ENCODE results near the gene RHOBTB3. TPM values are rescaled to one million over a fixed set of nuclear protein-coding genes. Genes with fewer than 3 reads are reported as not detected.

The RHOBTB3 gene
- total RNA-seq, 2 experiments from 2014 or later = 0.35 to 0.55 TPM

GRCh38 chr5:95773335-95774059 is 42.4 kb downstream of the RHOBTB3 start:
- H3K27ac Mint-ChIP-seq = no peak overlapping the region

GRCh38 chr5:95777441-95777840 is 46.3 kb downstream of the RHOBTB3 start:
- CTCF ChIA-PET = interaction anchor here (0.8 to 1.0 kb wide), 2 partner anchors 53 to 71 kb away, joined by 3 to 5 read pairs; no protein-coding TSS in a partner anchor

More at GRCh38 chr5:95773335-95774059, 42.4 kb downstream of the RHOBTB3 start:
- CTCF ChIA-PET = interaction anchor here (0.5 to 1.5 kb wide), 2 partner anchors 8 to 1028 kb away, joined by 3 to 4 read pairs; no protein-coding TSS in a partner anchor
- peaks cover 11% of the 10 kb centered on the region for H3K27me3 Mint-ChIP-seq
- no peak overlapping the region for H3K4me3 Mint-ChIP-seq
- H3K36me3 Mint-ChIP-seq = no peaks in the 10 kb centered on the region
- peaks cover 6% of the 10 kb centered on the region for H3K4me1 Mint-ChIP-seq
- no peaks in the 10 kb centered on the region for H3K9me3 Mint-ChIP-seq (ENCODE audit: low read depth)
- DNase-seq (no peak), ATAC-seq (no peak)

DNA sequence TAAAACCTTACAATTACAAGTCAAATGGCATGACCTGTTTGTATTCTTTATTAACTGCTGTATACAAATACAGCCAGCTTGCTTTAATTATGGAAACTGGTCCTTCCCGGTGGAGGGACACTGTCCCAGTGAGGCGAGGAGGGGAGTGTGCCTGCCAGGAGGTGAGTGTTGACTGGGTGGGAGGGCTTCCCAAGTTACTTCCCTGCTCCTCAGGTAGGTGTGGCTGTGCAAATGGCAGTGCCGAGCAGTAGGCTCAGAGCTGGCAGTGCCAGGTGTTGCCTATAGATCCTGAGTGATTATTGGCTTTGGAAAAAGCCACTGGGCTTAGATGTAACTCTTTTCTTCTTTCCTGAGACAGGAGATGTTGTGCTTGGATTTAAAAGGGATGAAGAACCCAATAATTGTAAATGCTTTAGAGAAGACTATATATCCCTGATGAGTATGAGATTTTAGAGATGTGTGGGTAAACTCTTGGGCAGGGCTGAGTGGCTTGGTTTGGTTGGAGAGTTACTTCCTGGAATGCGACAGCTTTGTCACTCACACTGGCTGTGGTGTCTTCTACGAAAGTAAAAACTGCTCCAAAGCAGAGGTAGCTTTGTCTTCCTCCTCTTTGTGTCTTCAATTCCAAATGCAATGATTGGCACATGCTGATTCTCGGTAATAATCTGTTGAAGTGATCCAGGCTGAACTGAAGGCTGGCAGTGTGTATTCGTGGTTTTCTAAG is 47.7 kb downstream of the RHOBTB3 start:
- no peak for DNase-seq
- H3K27ac Mint-ChIP-seq = peak overlapping the region; percentile 3
- no peaks in the 10 kb centered on the region for H3K36me3 Mint-ChIP-seq
- no peaks in the 10 kb centered on the region for H3K27me3 Mint-ChIP-seq
- H3K4me3 Mint-ChIP-seq = no peak overlapping the region
- no peaks in the 10 kb centered on the region for H3K9me3 Mint-ChIP-seq (ENCODE audit: low read depth)
- no peak for ATAC-seq
- CTCF ChIA-PET = interaction anchor here (0.8 to 4.6 kb wide), 11 partner anchors 9 to 132 kb away, joined by 3 to 42 read pairs (median 4); partner anchors contain the start of genes GLRX and RFESD
- H3K4me1 Mint-ChIP-seq = peaks cover 23% of the 10 kb centered on the region

More at GRCh38 chr5:95777441-95777840, 46.3 kb downstream of the RHOBTB3 start:
- H3K9me3 Mint-ChIP-seq (ENCODE audit: low read depth) = no peaks in the 10 kb centered on the region
- no peak overlapping the region for H3K27ac Mint-ChIP-seq
- H3K36me3 Mint-ChIP-seq = no peaks in the 10 kb centered on the region
- ATAC-seq (no peak), DNase-seq (no peak)
- no peaks in the 10 kb centered on the region for H3K27me3 Mint-ChIP-seq
- peaks cover 28% of the 10 kb centered on the region for H3K4me1 Mint-ChIP-seq
- no peak overlapping the region for H3K4me3 Mint-ChIP-seq

GRCh38 chr5:95779611-95780010 is 48.5 kb downstream of the RHOBTB3 start:
- Mint-ChIP-seq H3K9me3 (ENCODE audit: low read depth) (no peaks in the 10 kb centered on the region), H3K27ac (peak overlapping the region; percentile 3)

DNA sequence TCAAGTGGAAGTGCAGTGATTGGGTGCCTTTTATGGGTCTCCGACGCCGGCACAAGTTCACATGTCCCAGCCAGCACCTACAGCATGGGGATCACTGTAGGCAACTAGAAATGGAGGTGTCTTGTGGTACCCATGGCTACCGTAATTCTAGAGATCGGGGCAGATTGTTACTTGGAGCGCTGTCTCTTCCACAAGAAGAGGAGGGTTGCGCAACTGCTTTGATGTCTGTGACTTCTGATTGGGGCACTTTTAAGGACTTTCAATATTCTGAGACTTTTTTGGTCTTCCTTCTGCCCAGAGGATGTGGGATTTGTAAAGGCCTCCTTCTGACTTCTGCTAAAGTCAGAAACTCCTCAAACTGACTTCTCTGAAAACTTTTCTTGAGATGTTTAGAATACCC is 49.5 kb downstream of the RHOBTB3 start:
- Mint-ChIP-seq H3K4me3 (no peak overlapping the region), H3K27ac (no peak overlapping the region), H3K36me3 (no peaks in the 10 kb centered on the region), H3K9me3 (ENCODE audit: low read depth) (no peaks in the 10 kb centered on the region), H3K4me1 (peaks cover 22% of the 10 kb centered on the region), H3K27me3 (no peaks in the 10 kb centered on the region)
- CTCF ChIA-PET = interaction anchor here (0.8 to 7.1 kb wide), 50 partner anchors 8 to 881 kb away, joined by 3 to 353 read pairs (median 6); partner anchors contain the start of genes GLRX and RFESD
- no peak for ATAC-seq
- no peak for DNase-seq

More at GRCh38 chr5:95779611-95780010, 48.5 kb downstream of the RHOBTB3 start:
- H3K4me1 Mint-ChIP-seq = peaks cover 22% of the 10 kb centered on the region
- CTCF ChIA-PET = interaction anchor here (1.1 to 4.6 kb wide), 7 partner anchors 10 to 133 kb away, joined by 3 to 42 read pairs (median 8); partner anchors contain the start of genes GLRX and RFESD
- H3K27me3 Mint-ChIP-seq = no peaks in the 10 kb centered on the region
- DNase-seq (no peak), ATAC-seq (no peak)
- no peak overlapping the region for H3K4me3 Mint-ChIP-seq
- H3K36me3 Mint-ChIP-seq = no peaks in the 10 kb centered on the region

DNA sequence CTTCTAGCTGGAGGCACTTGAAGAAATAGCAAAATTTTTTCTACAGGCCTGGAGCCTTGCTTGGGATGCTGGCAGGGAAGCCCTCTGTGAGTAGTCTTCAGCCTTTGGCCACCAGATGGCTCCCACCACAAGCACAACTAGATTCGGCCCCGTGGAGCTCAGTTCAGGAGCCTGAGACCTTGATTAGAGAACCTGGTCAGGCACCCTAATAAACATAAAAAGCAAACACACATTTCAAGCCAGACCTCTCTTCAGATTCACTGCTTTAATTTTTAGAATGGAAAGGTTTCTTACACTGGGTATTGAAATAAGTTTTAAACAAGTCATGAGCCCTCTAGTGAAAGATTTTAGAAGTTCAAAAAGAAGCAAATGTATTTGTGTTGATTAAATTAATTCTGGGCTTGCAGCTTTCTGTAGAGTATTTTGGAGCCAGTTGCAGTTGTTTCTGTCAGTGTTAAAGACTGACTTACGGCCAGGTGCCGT is 50.0 kb downstream of the RHOBTB3 start:
- no peaks in the 10 kb centered on the region for H3K27me3 Mint-ChIP-seq
- peak overlapping the region; percentile 14 for H3K27ac Mint-ChIP-seq
- DNase-seq (peak; percentile 82), ATAC-seq (peak; percentile 97)
- CTCF ChIA-PET = interaction anchor here (0.6 to 7.1 kb wide), 58 partner anchors 8 to 880 kb away, joined by 3 to 353 read pairs (median 6); partner anchors contain the start of genes ARSK, GLRX, RFESD and SKIC3
- H3K36me3 Mint-ChIP-seq = no peaks in the 10 kb centered on the region
- H3K4me1 Mint-ChIP-seq = peaks cover 22% of the 10 kb centered on the region
- no peak overlapping the region for H3K4me3 Mint-ChIP-seq
- H3K9me3 Mint-ChIP-seq (ENCODE audit: low read depth) = no peaks in the 10 kb centered on the region

DNA sequence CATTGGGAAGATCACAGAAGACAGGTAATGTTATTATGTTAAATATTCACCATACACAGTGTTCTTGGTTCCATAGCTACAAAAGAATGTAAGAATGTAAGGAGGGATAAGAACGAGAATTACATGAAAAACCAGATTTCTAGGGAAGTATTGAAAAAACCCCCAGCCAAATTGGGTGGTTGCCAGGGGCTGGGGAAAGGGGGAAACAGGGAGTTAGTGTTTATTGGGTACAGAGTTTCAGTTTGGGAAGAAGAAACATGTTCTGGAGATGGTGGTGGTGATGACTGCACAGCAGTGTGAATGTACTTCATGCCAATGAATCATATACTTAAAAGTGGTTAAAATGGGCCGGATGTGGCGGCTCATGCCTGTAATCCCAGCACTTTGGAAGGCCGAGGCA is 51.0 kb downstream of the RHOBTB3 start:
- no peak overlapping the region for H3K4me3 Mint-ChIP-seq
- no peaks in the 10 kb centered on the region for H3K9me3 Mint-ChIP-seq (ENCODE audit: low read depth)
- H3K27me3 Mint-ChIP-seq = no peaks in the 10 kb centered on the region
- peaks cover 22% of the 10 kb centered on the region for H3K4me1 Mint-ChIP-seq
- no peak for DNase-seq
- H3K27ac Mint-ChIP-seq = no peak overlapping the region
- ATAC-seq = no peak
- no peaks in the 10 kb centered on the region for H3K36me3 Mint-ChIP-seq
- CTCF ChIA-PET = interaction anchor here (1.1 to 7.1 kb wide), 33 partner anchors 9 to 554 kb away, joined by 3 to 353 read pairs (median 10); partner anchors contain the start of genes ARSK, GLRX, RFESD and SKIC3

DNA sequence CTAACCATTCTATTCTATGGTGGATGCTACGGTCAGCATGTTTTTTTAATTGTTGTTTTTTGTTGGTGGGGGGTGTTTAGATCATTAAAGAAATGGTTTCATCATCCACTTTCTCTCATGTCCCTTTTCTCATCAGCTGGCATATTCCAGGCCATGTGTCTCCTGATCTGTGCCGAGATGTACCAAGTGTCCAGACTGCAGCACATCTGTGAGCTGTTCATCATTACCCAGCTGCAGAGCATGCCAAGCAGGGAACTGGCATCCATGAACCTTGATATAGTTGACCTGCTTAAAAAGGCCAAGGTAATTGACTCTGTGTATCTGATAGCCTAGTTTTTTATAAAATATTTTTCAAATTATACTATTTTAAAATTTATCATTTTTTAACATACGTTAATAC is 52.5 kb downstream of the RHOBTB3 start:
- DNase-seq (no peak), ATAC-seq (no peak)
- no peaks in the 10 kb centered on the region for H3K9me3 Mint-ChIP-seq (ENCODE audit: low read depth)
- H3K4me1 Mint-ChIP-seq = peaks cover 22% of the 10 kb centered on the region
- H3K27ac Mint-ChIP-seq = no peak overlapping the region
- CTCF ChIA-PET = interaction anchor here (0.6 to 7.1 kb wide), 4 partner anchors 13 to 119 kb away, joined by 3 to 353 read pairs (median 5); no protein-coding TSS in a partner anchor
- H3K27me3 Mint-ChIP-seq = no peaks in the 10 kb centered on the region
- H3K4me3 Mint-ChIP-seq = no peak overlapping the region
- no peaks in the 10 kb centered on the region for H3K36me3 Mint-ChIP-seq

DNA sequence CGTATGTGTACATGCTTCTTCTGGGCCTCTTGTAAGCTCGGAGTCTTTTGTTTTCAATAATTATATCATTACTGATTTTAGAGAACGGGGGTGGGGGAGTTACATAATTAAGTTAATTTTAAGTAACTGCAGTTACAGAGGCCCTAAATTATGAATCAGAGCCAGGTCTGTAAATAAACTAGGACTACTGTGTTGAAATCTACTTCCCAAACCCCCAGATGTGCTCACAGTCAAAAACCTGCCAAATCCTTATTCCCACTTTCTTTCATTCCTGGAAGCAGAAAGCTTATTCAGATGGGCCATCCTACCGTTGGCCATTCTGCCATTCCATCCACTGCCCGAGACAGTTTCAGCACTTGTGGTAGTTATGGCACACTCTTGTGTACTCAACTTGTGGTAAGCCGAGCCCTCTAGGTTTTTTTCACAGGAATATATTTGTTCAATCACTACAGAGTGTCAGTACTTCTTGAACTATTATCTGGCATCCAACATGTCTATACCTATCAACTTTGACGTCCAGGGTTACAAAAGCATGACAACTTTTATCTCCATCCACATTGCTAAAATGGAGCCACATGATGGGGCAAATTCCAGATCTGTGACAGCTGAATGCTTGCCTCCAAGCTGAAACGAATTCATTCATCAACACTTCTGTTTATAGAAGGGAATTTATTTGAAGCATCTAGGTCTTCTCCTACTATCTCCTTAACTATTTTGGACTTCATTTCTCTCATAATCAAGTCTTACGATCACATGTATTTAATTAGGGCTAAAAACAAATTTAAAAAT is 53.6 kb downstream of the RHOBTB3 start:
- peaks cover 13% of the 10 kb centered on the region for H3K4me1 Mint-ChIP-seq
- no peak overlapping the region for H3K4me3 Mint-ChIP-seq
- CTCF ChIA-PET = interaction anchor here (1.0 to 7.1 kb wide), 5 partner anchors 23 to 161 kb away, joined by 3 to 353 read pairs (median 4); no protein-coding TSS in a partner anchor
- ATAC-seq = no peak
- H3K36me3 Mint-ChIP-seq = no peaks in the 10 kb centered on the region
- no peaks in the 10 kb centered on the region for H3K27me3 Mint-ChIP-seq
- H3K9me3 Mint-ChIP-seq (ENCODE audit: low read depth) = no peaks in the 10 kb centered on the region
- no peak overlapping the region for H3K27ac Mint-ChIP-seq
- no peak for DNase-seq

DNA sequence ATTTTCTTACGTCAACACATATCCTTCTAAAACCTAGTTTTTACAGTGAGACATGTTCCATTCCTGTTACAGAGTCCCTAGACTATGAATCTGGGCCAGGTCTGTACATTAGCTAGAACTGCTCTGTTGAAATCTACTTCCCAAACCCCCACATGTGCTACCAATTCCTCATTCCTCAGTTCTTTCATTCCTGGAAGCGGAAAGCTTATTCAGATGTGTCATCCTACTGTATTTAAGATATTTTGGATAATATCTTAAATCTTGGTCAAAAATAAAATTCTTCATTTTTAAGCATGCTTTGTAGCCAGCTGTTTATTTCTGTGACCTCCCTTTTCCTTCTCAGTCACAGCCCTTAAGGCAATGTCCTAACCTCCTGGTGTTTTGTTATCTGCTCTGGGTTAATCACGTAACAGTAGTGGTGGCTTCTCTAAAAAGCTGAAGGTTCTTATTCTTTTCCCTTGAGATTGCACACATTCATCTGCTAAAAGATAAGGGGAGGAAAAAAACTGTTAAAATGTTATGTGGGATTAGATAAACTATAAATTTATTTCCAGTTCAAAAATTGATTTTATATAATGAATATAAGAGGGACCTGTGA is 55.8 kb downstream of the RHOBTB3 start:
- ATAC-seq (no peak), DNase-seq (no peak)
- CTCF ChIA-PET = interaction anchor here (1.3 to 7.1 kb wide), 2 partner anchors 24 to 59 kb away, joined by 3 to 353 read pairs; no protein-coding TSS in a partner anchor
- Mint-ChIP-seq H3K27me3 (no peaks in the 10 kb centered on the region), H3K4me1 (peaks cover 2% of the 10 kb centered on the region), H3K36me3 (no peaks in the 10 kb centered on the region), H3K27ac (no peak overlapping the region), H3K4me3 (no peak overlapping the region), H3K9me3 (ENCODE audit: low read depth) (no peaks in the 10 kb centered on the region)

GRCh38 chr5:95788493-95788892 is 57.4 kb downstream of the RHOBTB3 start:
- Mint-ChIP-seq H3K27me3 (no peaks in the 10 kb centered on the region), H3K27ac (no peak overlapping the region), H3K4me3 (no peak overlapping the region), H3K9me3 (ENCODE audit: low read depth) (no peaks in the 10 kb centered on the region), H3K4me1 (peaks cover 2% of the 10 kb centered on the region), H3K36me3 (no peaks in the 10 kb centered on the region)
- DNase-seq = no peak
- no peak for ATAC-seq
- CTCF ChIA-PET = interaction anchor here (1.0 to 1.4 kb wide), 2 partner anchors 32 to 58 kb away, joined by 3 to 4 read pairs; no protein-coding TSS in a partner anchor

DNA sequence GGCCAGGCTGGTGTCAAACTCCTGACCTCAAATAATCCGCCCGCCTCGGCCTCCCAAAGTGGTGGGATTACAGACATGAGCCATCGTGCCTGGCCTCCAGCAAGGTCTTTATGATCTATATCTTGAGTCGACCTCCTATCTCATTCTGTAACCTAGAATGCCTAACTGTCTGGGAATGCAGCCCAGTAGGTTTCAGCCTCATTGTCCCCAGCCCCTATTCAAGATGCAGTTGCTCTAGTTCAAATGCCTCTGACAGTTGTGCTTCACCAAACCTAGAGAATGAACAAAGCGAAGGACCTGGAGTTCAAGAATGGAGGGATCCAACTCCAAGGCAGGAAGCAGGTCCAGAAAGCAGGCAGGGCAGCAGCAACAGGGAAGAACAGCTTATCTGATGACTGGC is 60.6 kb downstream of the RHOBTB3 start:
- ATAC-seq (no peak), DNase-seq (no peak)
- H3K9me3 Mint-ChIP-seq (ENCODE audit: low read depth) = no peaks in the 10 kb centered on the region
- CTCF ChIA-PET = interaction anchor here (0.7 to 5.3 kb wide), 4 partner anchors 10 to 57 kb away, joined by 3 to 40 read pairs (median 5); no protein-coding TSS in a partner anchor
- H3K36me3 Mint-ChIP-seq = no peaks in the 10 kb centered on the region
- no peak overlapping the region for H3K4me3 Mint-ChIP-seq
- H3K27me3 Mint-ChIP-seq = no peaks in the 10 kb centered on the region
- H3K4me1 Mint-ChIP-seq = peaks cover 2% of the 10 kb centered on the region
- no peak overlapping the region for H3K27ac Mint-ChIP-seq

All from activated CD8-positive, alpha-beta memory T cell treated with anti-CD3 and anti-CD28 coated beads, Interleukin-2, amount 10 ng/mL, durations not matched to agents 7 days and 5 days (primary cell).